IMR-90 (cell line): ENCODE results near the gene CENPV. TPM values are rescaled to one million over a fixed set of nuclear protein-coding genes. Genes with fewer than 3 reads are reported as not detected.

ENCODE experiments used
- ATAC-seq: fragments of 200-7000 bp; cut with Tn5 transposase; 2 replicates; pipeline ENCODE4 v1.9.1; 2020; ENCODE audit warnings: low read depth, mild to moderate bottlenecking, moderate library complexity
- BruUV-seq: library from RNA; stranded (reverse); fragments of 400-500 nt; replicated peaks from 2 replicates; lab custom pipeline; 2021; lab: Mats Ljungman, UMichigan
- CTCF ChIA-PET: fragments of 300-600 bp; formaldehyde crosslinking; extraction: SDS; loops from one replicate; lab custom pipeline; 2021; ENCODE audit warnings: antibody characterized with exemption; lab: Yijun Ruan, JAX
- POLR2A ChIA-PET: fragments of 300-600 bp; sonication (Branson Sonifier 250); formaldehyde crosslinking; loops from one replicate; lab custom pipeline; 2022; ENCODE audit warnings: antibody characterized with exemption; ENCODE audit not compliant: unreplicated experiment; lab: Charles Lee
- DNase-seq: peaks from one replicate; pipeline ENCODE4 v3.0.0; 2013
- H2AFZ ChIP-seq: replicated peaks from 2 replicates; pipeline ENCODE3; 2013; ENCODE audit warnings: low read length, mild to moderate bottlenecking; ENCODE audit not compliant: poor library complexity
- H2AK5ac ChIP-seq: 2 replicates; pipeline ENCODE4 v1.6.1; 2013; ENCODE audit warnings: low read depth, low read length, inconsistent platforms
- H2AK9ac ChIP-seq: replicated peaks from 2 replicates; pipeline ENCODE3; 2013; ENCODE audit warnings: mild to moderate bottlenecking, low read depth, low read length, moderate library complexity; ENCODE audit not compliant: poor library complexity
- H2BK120ac ChIP-seq: 2 replicates; pipeline ENCODE4 v1.6.1; 2013; ENCODE audit warnings: low read depth, low read length, inconsistent platforms
- H2BK15ac ChIP-seq: 3 replicates; pipeline ENCODE4 v1.6.1; 2013; ENCODE audit warnings: low read depth, low read length, inconsistent platforms
- H2BK20ac ChIP-seq: 2 replicates; pipeline ENCODE4 v1.6.1; 2013; ENCODE audit warnings: low read depth, mild to moderate bottlenecking, inconsistent platforms, low read length, moderate library complexity
- H2BK5ac ChIP-seq: 2 replicates; pipeline ENCODE4 v1.6.1; 2013; ENCODE audit warnings: mild to moderate bottlenecking, low read depth, low read length, inconsistent platforms; ENCODE audit not compliant: poor library complexity, severe bottlenecking
- H3K14ac ChIP-seq: replicated peaks from 2 replicates; pipeline ENCODE4 v1.6.1; 2013; ENCODE audit warnings: low read depth, low read length, inconsistent platforms
- H3K18ac ChIP-seq: 2 replicates; pipeline ENCODE4 v1.6.1; 2013; ENCODE audit warnings: low read depth, low read length, control low read depth
- H3K23ac ChIP-seq: 2 replicates; pipeline ENCODE4 v1.6.1; 2013; ENCODE audit warnings: low read depth, low read length, inconsistent platforms
- H3K27ac ChIP-seq: 2 replicates; pipeline ENCODE4 v1.5.1; 2013; ENCODE audit warnings: mild to moderate bottlenecking, control low read depth, low read length; ENCODE audit not compliant: insufficient read depth
- H3K27me3 ChIP-seq: 2 replicates; pipeline ENCODE4 v1.6.1; 2013; ENCODE audit warnings: low read length; ENCODE audit not compliant: control insufficient read depth, insufficient read depth
- H3K36me3 ChIP-seq: 2 replicates; pipeline ENCODE4 v1.6.1; 2013; ENCODE audit warnings: low read length, mixed read lengths; ENCODE audit not compliant: control insufficient read depth, insufficient read depth
- H3K4ac ChIP-seq: 2 replicates; pipeline ENCODE4 v1.6.1; 2013; ENCODE audit warnings: low read depth, low read length, inconsistent platforms
- H3K4me1 ChIP-seq: 2 replicates; pipeline ENCODE4 v1.6.1; 2013; ENCODE audit warnings: low read length, mixed read lengths; ENCODE audit not compliant: control insufficient read depth, insufficient read depth
- H3K4me2 ChIP-seq: 2 replicates; pipeline ENCODE4 v1.6.1; 2013; ENCODE audit warnings: low read depth, mild to moderate bottlenecking, control low read depth, low read length, moderate library complexity
- H3K4me3 ChIP-seq: 2 replicates; pipeline ENCODE4 v1.5.1; 2013; ENCODE audit warnings: low read depth, mild to moderate bottlenecking, control low read depth, low read length, moderate library complexity; ENCODE audit not compliant: insufficient read depth
- H3K56ac ChIP-seq: 2 replicates; pipeline ENCODE4 v1.6.1; 2013; ENCODE audit warnings: low read length, inconsistent platforms; ENCODE audit not compliant: insufficient read depth; ENCODE audit errors: extremely low read depth
- H3K79me1 ChIP-seq, 2 experiments: 2 replicates each; pipeline ENCODE4 v1.6.1; 2013; ENCODE audit warnings: low read length in 2 of 2, inconsistent platforms in 1 of 2, low read depth in 1 of 2
- H3K9ac ChIP-seq: 2 replicates; pipeline ENCODE4 v1.6.1; 2013; ENCODE audit warnings: low read depth, low read length, control low read depth
- H3K9me1 ChIP-seq: 2 replicates; pipeline ENCODE4 v1.6.1; 2013; ENCODE audit warnings: low read length, inconsistent platforms; ENCODE audit not compliant: insufficient read depth
- H3K9me3 ChIP-seq: 2 replicates; pipeline ENCODE4 v1.6.1; 2013; ENCODE audit warnings: low read length; ENCODE audit not compliant: control insufficient read depth, insufficient read depth
- H4K20me1 ChIP-seq: 2 replicates; pipeline ENCODE4 v1.6.1; 2013; ENCODE audit warnings: low read length, inconsistent platforms; ENCODE audit not compliant: insufficient read depth
- H4K5ac ChIP-seq: 2 replicates; pipeline ENCODE4 v1.6.1; 2013; ENCODE audit warnings: mild to moderate bottlenecking, low read depth, low read length, control low read depth
- H4K8ac ChIP-seq, 2 experiments: 2 replicates each; pipeline ENCODE4 v1.6.1; 2013; ENCODE audit warnings: low read depth in 2 of 2, low read length in 2 of 2, control low read depth in 1 of 2, inconsistent platforms in 1 of 2
- H4K91ac ChIP-seq: 2 replicates; pipeline ENCODE4 v1.6.1; 2013; ENCODE audit warnings: low read depth, low read length, inconsistent platforms; ENCODE audit not compliant: insufficient read depth
- CEBPB ChIP-seq: IDR thresholded peaks from 2 replicates; pipeline ENCODE4 v1.6.1; 2012; ENCODE audit warnings: low read depth, low read length, improper control_type of control experiment
- CHD1 ChIP-seq: IDR thresholded peaks from 2 replicates; pipeline ENCODE4 v1.6.1; 2012; ENCODE audit warnings: low read depth, low read length, improper control_type of control experiment
- FOS ChIP-seq: fragments of 150-350 bp; IDR thresholded peaks from 2 replicates; pipeline ENCODE4 v1.6.1; 2016; ENCODE audit warnings: low read depth, low read length
- MAFK ChIP-seq: IDR thresholded peaks from 2 replicates; pipeline ENCODE4 v1.6.1; 2012; ENCODE audit warnings: low read depth, low read length, improper control_type of control experiment
- MAZ ChIP-seq: IDR thresholded peaks from 2 replicates; pipeline ENCODE4 v1.6.1; 2012; ENCODE audit warnings: low read depth, mild to moderate bottlenecking, low read length, improper control_type of control experiment, moderate library complexity, borderline replicate concordance
- RAD21 ChIP-seq: IDR thresholded peaks from 2 replicates; pipeline ENCODE4 v1.6.1; 2012; ENCODE audit warnings: low read length, improper control_type of control experiment
- WGBS, 2 experiments: methylation state at CpG; one replicate each; pipeline versions ENCODE4 v1.1.5 to v1.1.7; 2013; ENCODE audit warnings: missing lambda C conversion rate in 2 of 2; ENCODE audit not compliant: insufficient read length in 1 of 2; ENCODE audit errors: extremely low coverage in 2 of 2; 5-methylcytosine and 5-hydroxymethylcytosine counted together
- dilution Hi-C: fragments of 300-500 bp; cut with HindIII; formaldehyde crosslinking; loops from one replicate; pipeline ENCODE4 v1.14.3; 2018; ENCODE audit warnings: low sequenced_read_pairs; ENCODE audit not compliant: unreplicated experiment
- in situ Hi-C: fragments of 300-500 bp; cut with MboI; formaldehyde crosslinking; loops from 3 replicates; pipeline ENCODE4 v1.14.3; 2019; ENCODE audit warnings: low sequenced_read_pairs, inconsistent platforms, mixed read lengths
- intact Hi-C: fragments of 100-400 bp; cut with micrococcal nuclease; formaldehyde crosslinking; loops from 2 replicates; pipeline ENCODE4 v1.10.0; 2022
- polyA plus RNA-seq, 3 experiments: library from polyadenylated mRNA; depleted of rRNA; stranded (reverse); fragments of >200 nt; gene quantifications; 2 replicates each; pipeline ENCODE4 v1.2.3, GENCODE V29; 2012; ENCODE audit warnings: low replicate concordance in 1 of 3
- total RNA-seq: library from RNA; depleted of rRNA; stranded (reverse); fragments of >200 nt; gene quantifications from 2 replicates; pipeline ENCODE4 v1.2.3, GENCODE V29; 2012

CENPV gene
- total and polyA plus RNA-seq, 2 of the 4 experiments (the other 2 are of a cell fraction) = 35.3 to 49.8 TPM

DNA sequence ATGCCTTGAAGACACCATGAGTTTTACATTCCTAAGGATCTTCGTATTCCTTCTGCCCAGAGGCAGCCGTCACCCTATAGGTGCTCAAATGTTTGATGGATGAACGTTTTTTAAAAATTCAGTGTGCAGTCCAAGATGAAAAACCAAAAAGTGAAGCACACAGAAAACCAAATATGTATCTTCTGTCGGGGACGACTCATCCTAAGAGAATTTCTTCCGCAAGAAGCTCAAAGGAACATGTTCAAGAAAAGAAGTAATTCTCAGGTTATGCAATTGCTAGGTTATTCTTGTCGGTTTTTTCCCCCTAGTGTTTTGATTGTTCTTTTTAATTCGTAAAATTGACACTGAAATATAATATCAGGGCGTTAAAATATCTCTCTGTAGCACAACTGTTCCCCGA lies 1.4 kb downstream of the CENPV start:
- POLR2A ChIA-PET = interaction anchor here (0.7 kb wide), 1 partner anchor 29 kb away, joined by 4 read pairs; the partner anchor contains the start of gene UBB
- H3K4me3 ChIP-seq = peak overlapping the region; percentile 73
- 0 out of 2 replicates have a peak overlapping the region, but pooled peaks have one; percentile 1 for H3K4ac ChIP-seq
- no peak overlapping the region for H2BK20ac ChIP-seq
- H3K9me3 ChIP-seq = no peaks in the 10 kb centered on the region
- H2AK9ac ChIP-seq = no peak overlapping the region
- H2AK5ac ChIP-seq = no peak overlapping the region
- DNase-seq (peak; percentile 75), ATAC-seq (peak; percentile 7; the same call in 1 of the 2 replicates)
- 0 out of 2 replicates have a peak, but pooled peaks cover 2% of the 10 kb centered on the region for H3K4me1 ChIP-seq
- CTCF ChIA-PET = interaction anchor here (2.3 kb wide), 1 partner anchor 12 kb away, joined by 19 read pairs; no protein-coding TSS in a partner anchor
- BruUV-seq = no TSS peak
- no peaks in the 10 kb centered on the region for H4K20me1 ChIP-seq
- peak overlapping the region; percentile 20; the same call in 1 of the 2 replicates for H3K56ac ChIP-seq
- H3K4me2 ChIP-seq = peak overlapping the region; percentile 80
- intact Hi-C loops (loop anchor here (5.0 kb wide), 2 partner anchors 65 to 135 kb away; partner anchors contain the start of genes NCOR1 and PIGL), dilution Hi-C loops (no loop called here), in situ Hi-C loops (no loop called here)
- H3K14ac ChIP-seq = 0 out of 2 replicates have a peak overlapping the region, but pooled peaks have one; percentile 12
- no peak overlapping the region for H2BK15ac ChIP-seq
- peak overlapping the region; percentile 33 for H3K27ac ChIP-seq
- no peak overlapping the region for H4K5ac ChIP-seq
- peak overlapping the region; percentile 98 for H2AFZ ChIP-seq
- peaks cover 6 to 18% of the 10 kb centered on the region in 2 experiments; a peak in 3 of 4 replicates for H3K79me1 ChIP-seq
- WGBS, 2 experiments = no CpG with 5 or more reads among the region's 10 CpGs
- no peak overlapping the region for H2BK120ac ChIP-seq
- peaks cover 3% of the 10 kb centered on the region; the same call in 1 of the 2 replicates for H3K9me1 ChIP-seq
- H3K36me3 ChIP-seq = peaks cover 9% of the 10 kb centered on the region
- peak overlapping the region; percentile 39 for H3K9ac ChIP-seq
- TF ChIP-seq MAFK (no peak), CHD1 (no peak), FOS (no peak), MAZ (no peak), RAD21 (no peak), CEBPB (peak; percentile 83)
- H3K18ac ChIP-seq = no peak overlapping the region
- H4K91ac ChIP-seq = no peak overlapping the region
- peak overlapping the region; percentile 33; the same call in 1 of the 2 replicates for H3K23ac ChIP-seq
- H2BK5ac ChIP-seq = no peak overlapping the region
- no peaks in the 10 kb centered on the region for H3K27me3 ChIP-seq
- H4K8ac ChIP-seq = peak overlapping the region in 1 of 2 experiments; percentile 49; a peak in 2 of 4 replicates
